Esophagus muscularis mucosa (tissue), 4 donors: ENCODE results near the gene SLC25A13. TPM values are rescaled to one million over a fixed set of nuclear protein-coding genes. Genes with fewer than 3 reads are reported as not detected.

Experiments
- DNase-seq: peaks from one replicate; pipeline ENCODE4 v3.0.0-alpha.2; 2017; ENCODE audit errors: extremely low spot score
- H3K27ac ChIP-seq, 4 donors: fragments of 200-600 bp; sonication (generic); replicated peaks in 1 of 4; 1 replicate in 3 of 4; 2 replicates in 1 of 4; pipeline ENCODE4 v1.5.1; 2016 to 2019; ENCODE audit warnings: mild to moderate bottlenecking in 1 of 4
- H3K27me3 ChIP-seq, 4 donors: fragments of 200-600 bp; sonication (generic); one replicate each; pipeline versions ENCODE4 v1.5.1 to v1.6.0; 2016 to 2019
- H3K36me3 ChIP-seq, 4 donors: fragments of 200-600 bp; sonication (generic); one replicate each; pipeline ENCODE4 v1.5.1; 2016 to 2019
- H3K4me1 ChIP-seq, 4 donors: fragments of 200-600 bp; sonication (generic); one replicate each; pipeline ENCODE4 v1.5.1; 2016 to 2019
- H3K4me3 ChIP-seq, 4 donors: fragments of 200-600 bp; sonication (generic); 1 replicate in 2 of 4; 2 replicates in 2 of 4; pipeline ENCODE4 v1.5.1; 2016 to 2019; ENCODE audit warnings: mild to moderate bottlenecking in 4 of 4, moderate library complexity in 1 of 4
- H3K9me3 ChIP-seq, 4 donors: fragments of 200-600 bp; sonication (generic); 1 replicate in 3 of 4; 2 replicates in 1 of 4; pipeline ENCODE4 v1.5.1; 2016 to 2019
- CTCF ChIP-seq, 3 experiments: fragments of 200-600 bp in 2 of 3; fragments of 450-650 bp in 1 of 3; sonication (generic) in 2 of 3; IDR thresholded peaks; one replicate each; pipeline ENCODE4 v1.5.1; 2017 to 2019; ENCODE audit warnings: antibody characterized with exemption in 3 of 3, mild to moderate bottlenecking in 2 of 3, moderate library complexity in 1 of 3
- EP300 ChIP-seq: sonication (generic); formaldehyde crosslinking; IDR thresholded peaks from one replicate; pipeline ENCODE4 v1.6.1; 2017; ENCODE audit warnings: antibody characterized with exemption
- POLR2A ChIP-seq: fragments of 450-650 bp; IDR thresholded peaks from one replicate; pipeline ENCODE4 v1.6.1; 2017; ENCODE audit warnings: antibody characterized with exemption, moderate library complexity, mild to moderate bottlenecking, low read depth
- POLR2AphosphoS5 ChIP-seq, 2 donors: sonication (generic); formaldehyde crosslinking; IDR thresholded peaks; one replicate each; pipeline ENCODE4 v1.6.1; 2017; ENCODE audit warnings: antibody characterized with exemption in 2 of 2
- WGBS: methylation state at CpG from one replicate; pipeline ENCODE4 v1.1.5; 2018; 5-methylcytosine and 5-hydroxymethylcytosine counted together
- intact Hi-C: fragments of 100-400 bp; cut with DNase I; formaldehyde crosslinking; loops from one replicate; pipeline ENCODE4 v1.15.1; 2023
- total RNA-seq, 4 donors: library from RNA; depleted of rRNA; stranded (reverse); fragments of >200 nt; gene quantifications; one replicate each; pipeline versions ENCODE4 v1.1.0 to v1.2.1, GENCODE V29; 2016

The SLC25A13 gene
- total RNA-seq, 4 donors from 2014 or later, result 8.6 to 17.4 (median 14.4) TPM

GRCh38 chr7:96355990-96356506, 34.1 kb upstream of the SLC25A13 start:
- Histone ChIP-seq H3K4me3 (no peak overlapping the region), H3K4me1 (no peaks in the 10 kb centered on the region)

GRCh38 chr7:96354881-96355280, 33.0 kb upstream of the SLC25A13 start:
- no peaks in the 10 kb centered on the region for H3K27me3 ChIP-seq
- no peak for DNase-seq
- H3K4me1 ChIP-seq, result no peaks in the 10 kb centered on the region
- 92% methylated on average over 3 of the region's 3 CpGs for WGBS
- intact Hi-C loops, result no loop called here
- H3K4me3 ChIP-seq, result no peak overlapping the region
- H3K27ac ChIP-seq, result no peak overlapping the region
- no peaks in the 10 kb centered on the region for H3K36me3 ChIP-seq
- H3K9me3 ChIP-seq, result no peaks in the 10 kb centered on the region
- TF ChIP-seq POLR2A, result no peak
- TF ChIP-seq CTCF (IDR thresholded peaks at IDR 0.05), result no peak
- TF ChIP-seq EP300, result no peak
- TF ChIP-seq POLR2AphosphoS5 (IDR thresholded peaks at IDR 0.05), result no peak

More at GRCh38 chr7:96355990-96356506, 34.1 kb upstream of the SLC25A13 start:
- WGBS, result 81% methylated on average over 2 of the region's 2 CpGs
- TF ChIP-seq EP300 (no peak), CTCF (IDR thresholded peaks at IDR 0.05) (no peak), POLR2AphosphoS5 (IDR thresholded peaks at IDR 0.05) (no peak), POLR2A (no peak)
- Histone ChIP-seq H3K27ac (no peak overlapping the region), H3K36me3 (no peaks in the 10 kb centered on the region), H3K9me3 (no peaks in the 10 kb centered on the region), H3K27me3 (no peaks in the 10 kb centered on the region)
- intact Hi-C loops, result no loop called here
- DNase-seq, result no peak

GRCh38 chr7:96349572-96349971, 27.7 kb upstream of the SLC25A13 start:
- Histone ChIP-seq H3K27ac (no peak overlapping the region), H3K27me3 (no peaks in the 10 kb centered on the region), H3K4me3 (no peak overlapping the region), H3K9me3 (no peaks in the 10 kb centered on the region), H3K4me1 (peaks cover 0 to 7% (median 2%) of the 10 kb centered on the region in 4 donors), H3K36me3 (no peaks in the 10 kb centered on the region)
- TF ChIP-seq CTCF (IDR thresholded peaks at IDR 0.05) (no peak), POLR2AphosphoS5 (IDR thresholded peaks at IDR 0.05) (peak; percentile 30 to 36)
- intact Hi-C loops, result no loop called here
- DNase-seq, result no peak
- 61% methylated on average over 3 of the region's 3 CpGs for WGBS

GRCh38 chr7:96347471-96347870, 25.6 kb upstream of the SLC25A13 start:
- no peak for DNase-seq
- H3K36me3 ChIP-seq, result no peaks in the 10 kb centered on the region
- H3K4me1 ChIP-seq, result peaks cover 0 to 7% (median 2%) of the 10 kb centered on the region in 4 donors
- WGBS, result 93% methylated on average over 2 of the region's 2 CpGs
- H3K27me3 ChIP-seq, result no peaks in the 10 kb centered on the region
- intact Hi-C loops, result no loop called here
- TF ChIP-seq CTCF (IDR thresholded peaks at IDR 0.05), result no peak
- TF ChIP-seq POLR2AphosphoS5 (IDR thresholded peaks at IDR 0.05), result no peak
- no peak for TF ChIP-seq POLR2A
- no peak for TF ChIP-seq EP300
- no peak overlapping the region for H3K4me3 ChIP-seq
- no peaks in the 10 kb centered on the region for H3K9me3 ChIP-seq
- no peak overlapping the region for H3K27ac ChIP-seq
